ENCODE data around the gene CTSV. TPM values are rescaled to one million over a fixed set of nuclear protein-coding genes. Genes with fewer than 3 reads are reported as not detected.
A peak's percentile ranks its signal among the peaks of the same experiment; 100 is the strongest.
"Not testable (repeated sequence)": the region's sequence is repeated elsewhere in the genome, so short reads cannot be mapped to it uniquely, and the experiment has no call there.

Gene CTSV
- total RNA-seq, 1 experiment from 2014 or later: 11.4 TPM

GRCh38 chr9:97002195-97002594 lies 36.7 kb downstream of the CTSV start:
- H4K20me1 ChIP-seq (ENCODE audit: low read length); H3F3A ChIP-seq (ENCODE audit: low read length, unreplicated experiment); H3K4me3 ChIP-seq (ENCODE audit: low read length); H3K36me3 ChIP-seq (ENCODE audit: low read depth, low read length); CTCF ChIA-PET; H3K9me2 ChIP-seq (replicated peaks; ENCODE audit: low read length); BruUV-seq (replicated peaks); H3K4me1 ChIP-seq (ENCODE audit: insufficient read depth, low read length); H2AFZ ChIP-seq (ENCODE audit: low read length); H3K27ac ChIP-seq (ENCODE audit: low read length); H3K27me3 ChIP-seq (ENCODE audit: low read length); POLR2A ChIA-PET (ENCODE audit: unreplicated experiment); H3K9me3 ChIP-seq (ENCODE audit: low read length); H3K4me2 ChIP-seq (ENCODE audit: low read length); H3K9ac ChIP-seq (ENCODE audit: low read length); DNase-seq; ATAC-seq; intact Hi-C loops (cut with micrococcal nuclease): not testable (repeated sequence)
- H3K79me2 ChIP-seq (ENCODE audit: low read length): peaks cover 72% of the 10 kb centered on the region

GRCh38 chr9:97001338-97001737 lies 37.6 kb downstream of the CTSV start:
- H3K9me3 ChIP-seq (ENCODE audit: low read length); H3K9ac ChIP-seq (ENCODE audit: low read length); H4K20me1 ChIP-seq (ENCODE audit: low read length); ATAC-seq; H3K4me3 ChIP-seq (ENCODE audit: low read length); intact Hi-C loops (cut with micrococcal nuclease); H3K9me2 ChIP-seq (replicated peaks; ENCODE audit: low read length); H3K4me1 ChIP-seq (ENCODE audit: insufficient read depth, low read length); BruUV-seq (replicated peaks); H2AFZ ChIP-seq (ENCODE audit: low read length); H3K36me3 ChIP-seq (ENCODE audit: low read depth, low read length); H3K4me2 ChIP-seq (ENCODE audit: low read length); H3K27me3 ChIP-seq (ENCODE audit: low read length); H3K27ac ChIP-seq (ENCODE audit: low read length); H3F3A ChIP-seq (ENCODE audit: low read length, unreplicated experiment); DNase-seq; POLR2A ChIA-PET (ENCODE audit: unreplicated experiment); CTCF ChIA-PET: not testable (repeated sequence)
- peaks cover 75% of the 10 kb centered on the region for H3K79me2 ChIP-seq (ENCODE audit: low read length)

DNA sequence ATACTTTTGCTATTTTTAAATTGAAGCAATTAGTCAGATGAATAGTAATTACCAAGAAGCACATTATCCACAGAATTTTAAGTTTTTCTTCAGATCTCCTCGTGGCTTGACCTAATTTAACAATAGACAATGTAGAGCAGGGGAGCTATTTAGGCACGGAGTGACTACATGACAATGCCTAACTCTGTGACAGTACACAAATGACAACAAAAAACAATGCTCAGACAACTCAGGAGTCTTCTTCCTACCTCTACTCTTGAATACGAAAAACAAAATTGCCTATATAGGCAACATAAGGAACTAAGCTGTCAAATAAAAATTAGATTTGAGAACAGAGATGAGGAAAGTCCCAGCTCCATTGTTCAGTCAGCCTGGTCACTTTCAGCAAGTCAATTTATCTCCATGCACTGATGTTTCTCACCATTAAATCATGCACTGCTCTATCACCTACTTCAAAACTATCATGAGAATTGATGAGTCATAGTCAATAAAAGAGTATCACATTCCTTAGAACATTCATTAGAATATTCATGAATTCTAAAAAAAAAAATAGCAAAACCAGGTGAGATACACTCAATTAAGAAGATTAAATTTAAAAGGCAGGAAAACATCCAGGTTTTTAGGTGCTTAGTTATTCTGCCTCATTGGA lies 38.7 kb downstream of the CTSV start:
- H3K27me3 ChIP-seq (ENCODE audit: low read length); BruUV-seq (replicated peaks); H3K4me1 ChIP-seq (ENCODE audit: insufficient read depth, low read length); H2AFZ ChIP-seq (ENCODE audit: low read length); CTCF ChIA-PET; H3F3A ChIP-seq (ENCODE audit: low read length, unreplicated experiment); H4K20me1 ChIP-seq (ENCODE audit: low read length); POLR2A ChIA-PET (ENCODE audit: unreplicated experiment); H3K4me2 ChIP-seq (ENCODE audit: low read length); H3K9me2 ChIP-seq (replicated peaks; ENCODE audit: low read length); H3K9me3 ChIP-seq (ENCODE audit: low read length); H3K36me3 ChIP-seq (ENCODE audit: low read depth, low read length); H3K9ac ChIP-seq (ENCODE audit: low read length); intact Hi-C loops (cut with micrococcal nuclease); H3K4me3 ChIP-seq (ENCODE audit: low read length): not testable (repeated sequence)
- 0 out of 2 replicates have a peak overlapping the region, but pooled peaks have one; percentile 18 for H3K27ac ChIP-seq (ENCODE audit: low read length)
- DNase-seq (peak; percentile 10), ATAC-seq (peak; percentile 59; the same call in 1 of the 2 replicates)
- peaks cover 69% of the 10 kb centered on the region for H3K79me2 ChIP-seq (ENCODE audit: low read length)

DNA sequence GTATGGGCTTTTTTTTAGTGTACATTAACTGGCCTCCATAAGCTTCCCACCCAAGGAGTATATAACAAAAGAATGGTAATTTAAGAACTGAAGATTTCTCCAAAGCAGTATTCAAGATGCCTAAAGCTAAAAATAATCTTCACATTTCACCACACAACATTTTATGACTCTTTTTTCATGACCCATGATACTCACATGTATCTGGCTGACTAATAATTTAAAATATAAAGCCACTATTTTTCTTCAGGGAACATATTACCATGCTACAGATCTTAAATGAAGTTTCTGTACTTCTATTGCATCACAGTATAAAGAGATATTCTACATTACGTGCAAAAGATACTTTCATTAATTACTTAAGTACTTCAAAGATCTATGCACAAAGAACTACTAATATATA lies 39.2 kb downstream of the CTSV start:
- CTCF ChIA-PET; H3K27ac ChIP-seq (ENCODE audit: low read length); H3K27me3 ChIP-seq (ENCODE audit: low read length); H3K9me2 ChIP-seq (replicated peaks; ENCODE audit: low read length); H3K4me3 ChIP-seq (ENCODE audit: low read length); H3K36me3 ChIP-seq (ENCODE audit: low read depth, low read length); H3K9me3 ChIP-seq (ENCODE audit: low read length); POLR2A ChIA-PET (ENCODE audit: unreplicated experiment); H3K9ac ChIP-seq (ENCODE audit: low read length); H4K20me1 ChIP-seq (ENCODE audit: low read length); ATAC-seq; H2AFZ ChIP-seq (ENCODE audit: low read length); intact Hi-C loops (cut with micrococcal nuclease); DNase-seq; H3K4me1 ChIP-seq (ENCODE audit: insufficient read depth, low read length); H3F3A ChIP-seq (ENCODE audit: low read length, unreplicated experiment); H3K4me2 ChIP-seq (ENCODE audit: low read length): not testable (repeated sequence)
- BruUV-seq (replicated peaks): TSS peak; percentile 16
- H3K79me2 ChIP-seq (ENCODE audit: low read length): peaks cover 66% of the 10 kb centered on the region

GRCh38 chr9:96997009-96997701 lies 41.8 kb downstream of the CTSV start:
- H4K20me1 ChIP-seq (ENCODE audit: low read length); H2AFZ ChIP-seq (ENCODE audit: low read length); BruUV-seq (replicated peaks); ATAC-seq; H3K9me3 ChIP-seq (ENCODE audit: low read length); H3K9ac ChIP-seq (ENCODE audit: low read length); H3K4me2 ChIP-seq (ENCODE audit: low read length); H3K27ac ChIP-seq (ENCODE audit: low read length); CTCF ChIA-PET; H3K36me3 ChIP-seq (ENCODE audit: low read depth, low read length); H3K9me2 ChIP-seq (replicated peaks; ENCODE audit: low read length); DNase-seq; intact Hi-C loops (cut with micrococcal nuclease); H3K4me3 ChIP-seq (ENCODE audit: low read length); H3K27me3 ChIP-seq (ENCODE audit: low read length); POLR2A ChIA-PET (ENCODE audit: unreplicated experiment); H3K4me1 ChIP-seq (ENCODE audit: insufficient read depth, low read length); H3F3A ChIP-seq (ENCODE audit: low read length, unreplicated experiment): not testable (repeated sequence)
- peaks cover 51% of the 10 kb centered on the region for H3K79me2 ChIP-seq (ENCODE audit: low read length)

DNA sequence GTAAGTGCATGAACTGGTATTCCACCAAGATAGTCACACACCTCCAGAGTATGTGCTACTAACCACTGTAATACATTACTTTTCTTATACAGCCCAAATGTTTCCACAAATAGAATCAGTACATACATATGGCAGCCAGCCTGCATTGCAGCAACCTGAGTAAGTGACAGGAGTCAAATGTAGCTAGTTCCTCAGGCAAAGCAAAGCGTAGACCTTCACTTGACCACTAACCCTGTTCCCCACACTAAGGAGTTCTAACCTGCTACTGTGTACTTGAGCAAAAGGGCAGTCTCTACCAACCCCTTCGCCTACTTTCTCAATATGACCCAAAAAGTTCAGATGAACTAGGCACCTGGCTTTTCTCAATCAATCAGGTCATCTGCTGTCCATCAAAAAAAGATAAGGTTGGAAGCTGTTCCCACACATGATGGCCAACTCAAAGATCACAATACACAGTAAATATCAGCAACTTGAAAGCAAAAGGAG lies 44.4 kb downstream of the CTSV start:
- CTCF ChIA-PET; H2AFZ ChIP-seq (ENCODE audit: low read length); H3F3A ChIP-seq (ENCODE audit: low read length, unreplicated experiment); H3K4me3 ChIP-seq (ENCODE audit: low read length); intact Hi-C loops (cut with micrococcal nuclease); POLR2A ChIA-PET (ENCODE audit: unreplicated experiment); H3K9me3 ChIP-seq (ENCODE audit: low read length); H4K20me1 ChIP-seq (ENCODE audit: low read length); H3K36me3 ChIP-seq (ENCODE audit: low read depth, low read length); H3K9me2 ChIP-seq (replicated peaks; ENCODE audit: low read length); H3K27ac ChIP-seq (ENCODE audit: low read length); ATAC-seq; H3K4me1 ChIP-seq (ENCODE audit: insufficient read depth, low read length); H3K27me3 ChIP-seq (ENCODE audit: low read length); H3K9ac ChIP-seq (ENCODE audit: low read length); H3K4me2 ChIP-seq (ENCODE audit: low read length); BruUV-seq (replicated peaks); DNase-seq: not testable (repeated sequence)
- H3K79me2 ChIP-seq (ENCODE audit: low read length): peaks cover 41% of the 10 kb centered on the region

Measured in PC-3 (cell line).